DMS53 treated with DMSO at 0.1 percent for 48 hours (cell line): ENCODE data around the gene ITGB4.
"Not testable (repeated sequence)": the region's sequence is repeated elsewhere in the genome, so short reads cannot be mapped to it uniquely, and the experiment has no call there.

Source experiments
- DNase-seq: peaks from one replicate; lab custom pipeline; 2025; ENCODE audit not compliant: unreplicated experiment; lab: John Stamatoyannopoulos, UW

Gene ITGB4

DNA sequence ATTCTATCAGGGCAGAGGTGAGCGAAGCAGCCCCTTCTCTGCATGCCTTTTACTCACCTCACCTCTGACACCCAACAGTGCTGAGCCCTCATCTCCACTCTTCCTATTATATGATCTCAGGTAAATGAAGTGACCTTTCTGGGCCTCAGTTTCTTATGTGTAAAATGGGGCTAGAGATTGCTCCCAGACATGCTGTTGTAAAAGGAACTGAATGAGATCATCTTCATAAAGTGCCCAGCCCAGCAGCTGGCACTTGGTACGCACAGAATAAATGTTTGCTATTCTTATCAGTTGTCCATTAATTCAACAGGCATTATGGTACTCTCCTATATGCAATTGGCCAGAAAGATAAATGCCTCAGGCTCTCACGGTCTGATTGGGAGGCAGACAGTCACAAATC, 48.3 kb downstream of the ITGB4 start:
- DNase-seq: peak; percentile 70

DNA sequence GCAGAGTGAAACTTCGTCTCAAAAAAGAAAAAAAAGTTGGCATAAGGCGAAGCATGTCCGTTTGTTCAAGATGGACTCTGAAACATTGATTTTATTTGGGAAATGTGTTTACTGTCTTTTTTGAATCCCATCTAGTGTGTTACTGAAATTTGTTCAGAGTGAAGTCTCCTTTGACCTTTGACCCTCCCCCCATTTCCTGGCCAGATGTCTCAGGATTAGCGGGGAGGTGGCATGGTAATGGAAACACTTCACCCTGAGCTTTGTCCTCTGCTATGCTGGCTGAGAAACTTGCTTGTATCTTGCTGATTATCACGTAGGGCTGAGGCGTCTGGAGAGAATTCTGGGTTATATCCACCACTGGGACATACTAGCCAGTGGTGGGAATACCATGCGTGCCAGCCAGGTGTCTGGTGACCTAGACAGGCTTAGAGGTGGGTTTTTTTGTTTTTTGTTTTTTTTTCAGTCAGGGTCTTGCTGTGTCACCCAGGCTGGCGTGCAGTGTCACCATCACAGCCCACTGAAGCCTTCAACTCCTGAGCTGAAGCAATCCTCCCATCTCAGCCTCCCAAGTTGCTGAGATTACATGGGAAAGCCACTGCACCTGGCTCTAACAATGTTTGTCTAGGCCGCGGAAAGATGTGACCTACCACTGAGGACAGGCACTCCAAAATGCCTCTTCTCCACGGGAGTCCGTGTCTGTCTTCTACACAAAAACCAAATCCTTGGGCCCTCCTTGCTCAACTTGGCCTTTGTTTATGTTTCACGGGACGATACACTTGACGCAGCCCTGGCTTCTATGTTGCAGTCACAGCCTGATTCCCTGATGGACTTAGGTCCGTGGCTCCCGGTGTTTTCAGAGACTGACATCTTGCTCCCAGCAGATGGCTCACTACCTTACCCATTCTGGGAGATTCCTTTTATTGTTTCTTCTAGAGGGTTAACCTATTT, 50.3 kb downstream of the ITGB4 start:
- peak; percentile 35 for DNase-seq

DNA sequence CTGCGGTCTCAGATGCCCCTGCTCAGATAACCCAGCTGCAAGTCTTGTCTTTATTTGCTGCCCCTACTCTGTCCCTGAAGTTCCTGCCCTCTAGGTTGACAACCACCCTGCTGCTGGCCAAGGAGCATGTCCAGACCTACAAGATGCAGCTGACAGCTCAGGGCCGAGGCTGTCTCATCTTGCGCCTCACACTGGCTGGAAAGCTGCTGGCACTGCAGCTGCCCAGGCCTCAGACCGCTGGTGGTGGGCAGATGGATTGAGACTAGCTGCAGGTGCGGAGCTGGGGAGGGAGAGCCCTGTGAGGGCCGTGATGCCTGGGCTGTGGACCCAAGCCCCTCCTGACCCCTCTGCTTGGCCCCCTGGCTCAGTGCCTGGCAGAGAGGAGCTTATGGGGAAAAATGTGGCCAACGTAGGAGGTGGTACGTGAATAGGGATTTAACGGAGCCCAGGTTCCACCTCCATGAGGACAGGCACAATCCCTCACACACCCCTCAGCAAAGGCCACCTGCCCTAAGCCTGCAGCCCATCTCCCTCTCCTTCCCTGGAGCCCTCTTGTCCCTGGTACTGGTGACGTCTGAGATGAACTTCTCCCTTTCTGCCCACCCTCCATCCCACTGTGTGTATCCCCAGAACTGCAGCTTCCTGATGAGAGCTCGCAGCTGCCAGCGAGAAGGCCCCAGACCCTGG, 52.0 kb downstream of the ITGB4 start:
- no peak for DNase-seq

DNA sequence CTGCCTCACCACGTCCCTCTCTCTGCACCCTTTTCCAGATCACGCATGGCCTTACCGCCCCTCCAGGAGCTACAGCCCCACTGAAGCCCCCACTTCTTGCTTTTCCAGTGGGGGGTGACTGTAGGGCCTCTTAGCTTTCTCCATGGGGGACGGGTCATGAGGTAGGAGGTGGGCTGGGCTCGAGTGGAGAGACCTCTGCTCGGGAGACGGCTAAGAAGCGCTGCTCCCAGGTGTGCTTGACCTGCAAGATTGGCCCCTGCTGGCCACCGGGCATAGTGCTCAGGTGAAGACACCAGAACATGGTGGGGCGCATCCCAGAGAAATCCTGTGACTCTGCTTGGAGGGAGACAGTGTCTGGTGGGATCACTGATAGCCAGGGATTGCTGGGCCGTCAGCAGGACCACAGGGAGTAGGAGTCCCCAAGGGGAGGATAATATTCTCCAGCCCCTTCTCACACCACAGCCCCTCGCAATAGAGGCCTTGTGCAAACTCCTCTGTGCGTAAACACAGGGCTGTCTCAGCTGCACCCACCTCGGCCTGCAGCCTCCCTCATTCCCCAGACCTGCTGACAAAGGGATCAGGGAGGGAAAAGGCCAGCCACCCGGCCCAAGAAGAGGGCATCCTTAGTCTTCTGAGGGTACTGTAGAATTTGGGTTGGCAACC, 52.7 kb downstream of the ITGB4 start:
- no peak for DNase-seq

DNA sequence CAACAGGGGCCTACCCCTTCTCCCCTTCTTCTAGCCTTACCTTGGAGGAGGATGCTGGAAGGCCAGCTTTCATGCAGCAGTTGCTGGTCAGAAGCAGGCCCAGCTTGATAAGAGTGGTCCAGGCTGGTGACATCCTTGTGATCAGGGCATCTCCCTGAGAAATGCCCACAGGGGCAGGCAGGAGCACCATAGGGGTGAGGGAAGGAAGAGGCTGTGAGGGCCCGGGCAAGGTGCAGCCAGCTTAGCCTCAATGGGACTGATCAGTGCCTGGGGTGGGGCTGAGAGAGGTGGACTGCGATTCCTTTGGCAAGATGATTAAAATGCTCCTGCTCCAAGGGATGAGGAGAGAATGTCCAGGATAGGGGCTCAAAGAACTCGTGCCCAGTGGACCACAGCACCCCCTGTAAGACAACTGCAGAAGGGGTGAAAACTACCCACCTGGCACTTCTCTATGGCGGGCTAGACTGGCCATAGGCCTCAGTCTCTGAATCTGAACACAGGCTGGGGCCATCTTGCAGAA, 53.3 kb downstream of the ITGB4 start:
- no peak for DNase-seq

DNA sequence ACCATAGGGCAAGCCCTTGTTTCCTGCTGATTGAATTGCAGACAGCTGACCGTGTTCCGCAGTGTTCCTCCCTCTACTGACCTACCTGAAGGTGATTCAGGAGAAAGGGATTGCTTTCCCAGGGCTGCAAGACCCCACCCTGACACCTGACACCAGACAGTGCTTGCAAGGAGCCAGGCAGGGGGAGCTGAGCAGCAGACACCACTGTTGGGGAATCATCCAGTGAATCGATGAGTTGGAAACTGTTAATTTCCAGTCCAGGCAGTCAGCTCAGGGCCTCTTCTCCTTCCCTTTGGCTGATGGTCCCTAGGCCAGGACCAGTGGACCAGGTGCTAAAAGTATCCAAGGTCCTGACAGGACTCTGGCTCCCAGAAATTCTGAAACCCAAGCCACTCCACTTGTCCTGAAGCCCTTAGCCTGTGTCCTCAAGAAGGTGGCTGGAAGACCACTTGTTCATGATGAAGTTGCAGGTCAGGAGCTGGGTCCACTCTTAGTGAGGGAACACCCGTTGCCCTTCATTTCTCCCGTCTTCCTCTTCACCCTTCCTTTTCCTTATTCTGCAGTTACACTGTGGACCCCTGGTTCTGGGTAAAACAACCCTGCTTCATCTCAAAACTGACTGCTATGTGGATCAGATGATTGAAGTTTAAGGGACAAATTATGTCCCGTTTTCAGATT, 53.9 kb downstream of the ITGB4 start:
- no peak for DNase-seq

DNA sequence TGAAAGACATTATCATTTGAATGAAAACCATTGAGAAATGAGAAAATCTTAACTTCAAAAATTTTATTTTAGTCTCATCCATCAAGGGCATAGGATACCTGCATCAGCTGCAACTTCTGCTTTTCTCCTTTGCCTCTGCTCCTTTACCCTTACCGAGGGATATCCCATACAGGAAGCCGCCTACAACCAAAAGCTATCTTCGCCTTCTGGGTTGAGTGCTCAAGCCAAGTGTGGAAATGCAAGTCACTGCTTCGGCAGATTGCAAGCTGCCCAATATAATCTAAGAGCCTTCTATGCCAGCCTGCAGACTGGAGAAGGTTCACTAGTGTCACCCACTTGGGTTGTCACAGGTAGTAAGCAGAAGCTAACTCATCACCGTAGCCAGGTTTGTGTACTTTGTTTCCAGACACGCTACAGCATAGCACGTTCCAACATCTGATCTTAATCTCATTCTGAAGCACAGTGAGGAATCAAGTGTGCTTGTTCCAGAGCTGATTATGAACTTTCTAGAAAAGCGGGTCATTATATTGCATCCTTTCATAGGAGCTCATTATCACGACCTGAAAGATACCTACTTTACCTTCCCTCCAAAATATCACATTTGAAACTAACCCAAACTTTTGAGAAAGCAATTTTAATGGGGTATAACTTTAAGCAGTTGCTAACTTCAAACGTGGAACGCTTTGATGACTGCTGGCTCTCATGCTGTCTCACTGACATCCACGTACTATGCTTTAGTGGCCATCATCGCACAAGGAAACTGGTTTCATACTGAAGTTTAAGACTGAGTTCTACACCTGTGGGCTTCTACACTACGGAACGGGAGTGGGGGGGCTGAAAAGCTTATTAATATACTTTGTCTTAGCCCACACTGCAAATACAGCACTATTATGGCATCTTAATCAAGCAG, 55.4 kb downstream of the ITGB4 start:
- peak; percentile 64 for DNase-seq

DNA sequence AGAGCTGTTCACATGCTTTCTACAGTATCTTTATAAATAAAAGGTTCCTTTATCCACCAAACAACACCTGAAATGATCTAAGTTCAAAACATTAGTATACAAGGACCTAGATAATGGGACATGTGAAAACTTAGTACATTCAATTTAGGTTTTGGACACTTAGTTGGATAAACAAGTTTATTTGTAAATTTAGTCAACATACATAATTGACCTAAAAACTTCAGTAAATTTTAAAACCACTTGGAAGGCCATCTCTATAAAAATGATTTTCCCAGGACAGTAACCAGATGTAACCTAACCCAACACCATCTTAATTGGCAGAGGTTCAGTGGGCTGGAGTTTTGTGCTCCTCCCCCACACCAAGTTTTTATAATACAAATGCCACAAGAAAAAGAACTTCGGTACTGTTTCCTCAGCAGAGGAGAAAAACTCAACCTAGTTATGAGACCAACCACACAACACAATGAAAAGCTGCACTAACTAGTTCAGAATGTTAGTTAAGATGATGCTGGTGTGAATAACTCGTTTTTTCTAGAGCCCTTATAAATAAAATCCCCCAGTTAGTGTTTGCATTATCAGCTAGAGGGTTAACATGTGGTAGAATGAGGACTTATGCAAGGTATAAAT, 56.1 kb downstream of the ITGB4 start:
- DNase-seq: no peak

DNA sequence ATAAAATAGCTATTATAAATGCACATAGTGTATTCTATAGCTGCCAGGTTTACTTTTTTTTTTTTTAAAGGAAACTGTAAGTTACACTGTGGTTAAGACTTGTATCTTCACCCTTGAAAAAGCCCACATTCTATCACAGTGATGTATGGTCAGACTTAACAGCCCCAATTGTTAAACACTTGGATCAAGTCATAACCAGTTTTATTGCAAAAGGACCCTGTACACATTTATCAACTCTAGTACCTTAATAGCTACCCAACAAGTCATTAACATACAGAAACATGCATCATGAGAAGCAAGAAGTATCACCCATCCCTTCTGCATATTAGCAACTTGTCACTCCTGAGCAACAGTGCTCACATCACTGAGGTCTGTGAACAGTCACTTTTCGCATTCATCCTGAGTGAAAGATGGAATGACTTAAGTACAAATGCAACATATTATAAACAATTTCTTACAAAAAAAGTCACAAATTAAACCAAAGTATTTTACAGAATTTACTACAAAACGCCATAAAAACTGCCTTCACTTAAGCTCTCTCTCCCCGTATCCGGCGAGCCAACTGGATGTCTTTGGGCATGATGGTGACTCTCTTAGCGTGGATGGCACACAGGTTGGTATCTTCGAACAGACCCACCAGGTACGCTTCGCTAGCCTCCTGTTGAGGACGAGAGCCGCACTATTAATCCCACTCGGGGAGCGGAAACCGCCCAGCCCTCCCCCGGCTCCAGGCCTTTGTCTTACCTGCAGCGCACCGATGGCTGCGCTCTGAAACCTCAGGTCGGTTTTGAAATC, 57.0 kb downstream of the ITGB4 start:
- DNase-seq: not testable (repeated sequence)

DNA sequence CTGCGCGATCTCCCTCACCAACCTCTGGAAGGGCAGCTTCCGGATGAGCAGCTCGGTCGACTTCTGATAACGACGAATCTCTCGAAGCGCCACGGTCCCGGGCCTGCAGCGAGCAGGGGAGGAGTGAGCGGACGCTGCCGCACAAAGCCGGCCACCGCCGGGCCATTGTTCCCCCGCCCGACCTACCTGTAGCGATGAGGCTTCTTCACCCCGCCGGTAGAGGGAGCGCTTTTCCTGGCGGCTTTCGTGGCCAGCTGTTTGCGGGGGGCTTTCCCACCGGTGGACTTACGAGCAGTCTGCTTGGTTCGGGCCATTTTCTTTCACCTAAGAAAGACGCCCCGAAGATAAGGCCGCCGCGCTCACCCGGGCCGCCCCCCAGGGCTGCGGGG, 57.6 kb downstream of the ITGB4 start:
- peak; percentile 36 for DNase-seq

DNA sequence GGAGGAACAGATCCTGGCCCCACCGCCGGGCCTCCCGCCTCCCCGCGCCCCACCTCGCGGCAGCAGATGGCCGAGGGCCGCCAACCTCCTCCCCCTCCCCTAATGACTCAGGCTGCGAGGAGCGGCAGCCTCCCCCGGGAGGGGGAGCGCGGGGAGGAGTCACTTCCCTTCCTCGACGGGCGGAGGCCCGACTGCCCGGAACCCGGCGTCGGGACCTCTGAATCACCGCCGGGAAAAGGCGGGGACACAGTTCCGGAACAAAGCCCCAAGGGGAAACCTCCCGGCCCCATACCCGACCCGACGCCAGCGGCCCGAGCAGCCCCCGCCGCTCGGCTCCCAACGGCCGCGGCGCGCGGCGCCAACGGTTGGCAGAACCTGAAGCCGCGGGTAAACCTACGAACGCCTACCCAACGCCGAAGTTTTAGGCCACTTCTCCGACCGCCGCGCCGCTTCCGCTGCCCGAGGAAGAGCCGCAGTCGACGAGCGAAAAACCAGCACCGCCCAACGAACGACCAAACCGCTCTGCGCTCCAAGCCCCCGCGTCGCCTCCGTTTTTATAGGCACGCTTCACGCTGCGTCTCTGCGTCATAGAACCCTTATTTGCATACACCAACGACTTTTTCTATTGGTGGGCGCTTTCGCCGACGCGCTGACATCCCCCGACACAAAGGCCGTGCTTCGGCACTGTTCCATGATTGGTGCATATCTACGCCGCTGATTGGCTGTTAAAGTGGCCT, 58.2 kb downstream of the ITGB4 start:
- DNase-seq: peak; percentile 100

DNA sequence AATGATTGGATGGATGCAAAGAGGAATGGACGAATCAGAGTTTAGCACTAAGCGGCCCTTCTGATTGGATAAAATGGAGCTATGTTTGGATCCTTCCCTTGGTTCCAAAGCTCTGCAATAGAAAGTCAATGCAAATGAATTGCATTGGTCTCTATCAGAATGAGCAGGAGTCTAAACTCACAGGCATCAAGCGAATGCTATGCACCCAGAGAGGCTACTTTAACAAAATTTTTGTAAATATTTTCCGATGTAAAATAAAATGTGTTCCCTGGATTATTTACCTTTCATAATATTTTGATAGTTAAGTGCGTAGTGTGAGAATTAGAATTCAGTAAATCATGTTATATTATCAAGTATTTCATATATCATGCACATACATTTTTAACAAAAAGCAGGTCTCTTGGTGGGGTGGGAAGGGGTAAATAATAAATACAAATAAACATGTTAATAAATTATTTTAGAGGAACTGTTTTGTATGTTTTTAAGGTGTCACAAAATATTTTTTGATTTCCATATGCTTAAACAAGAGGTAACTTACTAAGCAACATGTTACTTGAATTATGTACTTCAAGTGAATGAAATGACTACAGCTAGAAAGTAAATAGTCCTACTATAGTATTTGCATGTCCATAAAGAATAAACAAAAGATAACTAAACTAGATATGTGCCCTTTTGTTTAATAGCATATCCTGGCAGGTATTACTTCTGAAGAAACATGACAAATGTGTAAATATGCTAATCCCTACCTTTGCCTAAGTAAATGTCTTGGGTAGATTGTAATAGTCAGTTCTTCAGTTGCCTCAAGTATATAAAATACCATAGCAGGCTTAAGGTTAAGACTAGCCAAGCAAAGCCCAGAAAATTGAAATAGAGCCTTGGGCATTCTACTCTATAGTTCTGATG, 59.0 kb downstream of the ITGB4 start:
- DNase-seq: no peak

DNA sequence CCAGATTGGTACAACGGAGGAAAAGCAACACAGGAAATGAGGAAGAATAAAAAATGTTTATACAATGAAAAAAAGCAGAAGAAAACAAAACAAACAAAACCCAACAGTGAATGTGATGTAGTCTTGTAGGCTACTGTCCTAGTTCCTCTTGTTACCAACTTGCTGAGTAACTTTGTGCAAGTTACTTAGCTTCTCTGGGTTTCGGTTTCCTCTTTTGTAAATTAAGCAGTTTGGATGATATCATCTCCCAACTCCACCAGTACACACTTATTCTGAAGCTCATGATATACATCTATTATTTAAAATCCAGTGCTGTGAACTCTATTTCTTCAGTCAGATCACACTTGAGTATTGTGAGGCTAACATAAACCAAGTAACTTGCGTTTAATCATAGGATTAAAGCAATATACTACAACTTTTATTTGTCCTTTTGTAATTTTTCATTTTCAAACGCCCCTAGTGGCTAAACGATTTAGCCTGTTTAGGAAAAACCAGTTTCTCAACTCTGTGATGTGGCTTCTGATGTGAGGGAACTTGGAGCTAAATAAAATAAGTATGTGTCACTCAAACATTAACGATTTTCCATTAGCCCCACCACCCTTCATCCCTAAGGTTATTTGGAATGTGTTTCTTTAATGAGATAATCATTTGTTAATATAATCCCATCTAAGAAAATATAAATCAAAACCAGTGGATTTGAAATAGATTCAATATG, 62.0 kb downstream of the ITGB4 start:
- DNase-seq: peak; percentile 88

DNA sequence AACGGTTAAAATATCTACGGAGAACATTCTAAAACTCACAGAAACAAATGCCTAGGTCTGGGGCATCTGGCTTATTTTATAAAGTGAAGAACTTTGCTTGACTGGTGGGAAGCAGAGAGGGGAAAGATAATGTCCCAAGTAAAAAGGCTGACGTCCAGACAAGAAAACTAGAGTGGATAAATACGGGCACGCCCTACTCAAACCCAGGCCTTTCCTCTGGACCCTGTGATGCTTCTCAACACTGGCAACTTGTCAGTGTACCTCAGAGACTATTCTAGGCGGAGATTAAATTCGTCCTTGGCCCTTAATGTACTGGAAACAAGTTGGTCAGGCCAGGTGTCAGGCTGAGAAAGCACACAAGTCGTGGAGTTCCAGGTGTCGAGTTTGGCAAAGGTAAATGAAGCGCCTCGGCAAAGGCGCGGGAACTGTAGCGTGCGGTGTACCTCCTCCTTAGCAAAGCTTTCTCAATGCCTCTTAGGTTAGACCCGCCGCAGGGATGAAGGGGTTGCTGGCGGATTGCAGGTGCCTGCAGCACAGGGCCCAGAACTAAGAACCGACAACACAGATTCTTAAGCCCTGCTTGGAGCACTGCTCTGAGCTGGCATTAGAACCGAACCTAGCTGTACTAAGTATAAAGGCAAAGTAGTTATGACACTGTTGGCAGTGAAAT, 62.7 kb downstream of the ITGB4 start:
- DNase-seq: peak; percentile 65

DNA sequence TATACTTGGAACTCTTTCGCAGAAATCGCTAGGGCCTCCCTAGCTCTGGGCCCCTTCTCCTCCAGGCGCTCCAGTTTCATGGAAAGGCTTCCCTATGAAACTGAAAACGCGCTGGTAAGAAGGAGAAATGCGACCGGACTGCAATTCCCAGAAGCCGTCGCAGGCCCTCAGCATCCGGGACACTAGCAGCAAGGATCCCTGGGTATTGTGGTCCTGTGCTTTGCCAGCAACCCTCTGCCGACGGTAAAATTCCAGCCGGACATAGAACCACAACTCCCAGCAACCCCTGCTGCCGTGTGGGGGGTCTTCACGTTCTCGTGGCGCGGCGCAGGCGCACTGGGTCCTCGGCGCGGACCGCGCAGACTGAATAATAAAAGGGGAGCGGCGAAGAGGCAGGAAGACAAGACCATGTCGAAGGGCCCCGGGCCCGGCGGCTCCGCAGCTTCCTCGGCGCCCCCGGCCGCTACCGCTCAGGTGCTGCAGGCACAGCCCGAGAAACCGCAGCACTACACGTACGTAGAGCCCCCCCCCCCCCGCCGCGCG, 63.3 kb downstream of the ITGB4 start, which contains the start of gene UNK:
Gene UNK, plus strand, starts transcription at position 334 of the 543 bp plus-strand sequence. Its CDS starts 75 bp downstream, at position 409.
- peak; percentile 98 for DNase-seq
